A673 (cell line): ENCODE data around the gene MPDZ. TPM values are rescaled to one million over a fixed set of nuclear protein-coding genes. Genes with fewer than 3 reads are reported as not detected.

Experiments used
- BruUV-seq: library from RNA; stranded (reverse); fragments of 400-500 nt; replicated peaks from 2 replicates; lab custom pipeline; 2021; lab: Mats Ljungman, UMichigan
- CTCF ChIA-PET: fragments of 300-600 bp; sonication (Branson Sonifier 250); formaldehyde crosslinking; loops from one replicate; lab custom pipeline; 2022; ENCODE audit warnings: antibody characterized with exemption; lab: Charles Lee
- POLR2A ChIA-PET: fragments of 300-600 bp; sonication (Branson Sonifier 250); formaldehyde crosslinking; loops from one replicate; lab custom pipeline; 2022; ENCODE audit warnings: antibody characterized with exemption; ENCODE audit not compliant: low non-redundant PET; lab: Charles Lee
- DNase-seq: peaks from one replicate; pipeline ENCODE4 v3.0.0-alpha.2; 2015; ENCODE audit warnings: low spot score
- H3K27ac ChIP-seq: fragments of 200-600 bp; sonication (generic); 2 replicates; pipeline ENCODE4 v1.5.1; 2016; ENCODE audit warnings: mixed run types, low read depth, mild to moderate bottlenecking, mixed read lengths, antibody characterized with exemption, low read length; ENCODE audit not compliant: poor library complexity, severe bottlenecking
- H3K27me3 ChIP-seq: fragments of 200-600 bp; sonication (generic); replicated peaks from 2 replicates; pipeline ENCODE4 v1.6.1; 2017; ENCODE audit warnings: mixed run types, low read depth, mild to moderate bottlenecking, mixed read lengths, antibody characterized with exemption, low read length; ENCODE audit not compliant: insufficient read depth, poor library complexity
- H3K36me3 ChIP-seq: fragments of 200-600 bp; sonication (generic); 2 replicates; pipeline ENCODE4 v1.6.1; 2016; ENCODE audit warnings: mixed run types, mild to moderate bottlenecking, mixed read lengths, antibody characterized with exemption, low read length; ENCODE audit not compliant: insufficient read depth, poor library complexity, severe bottlenecking
- H3K4me1 ChIP-seq: fragments of 200-600 bp; sonication (generic); 2 replicates; pipeline ENCODE4 v1.6.1; 2017; ENCODE audit warnings: mixed run types, mild to moderate bottlenecking, mixed read lengths, antibody characterized with exemption, low read length; ENCODE audit not compliant: insufficient read depth, poor library complexity, severe bottlenecking
- H3K4me3 ChIP-seq: fragments of 200-600 bp; sonication (generic); 2 replicates; pipeline ENCODE4 v1.5.1; 2016; ENCODE audit warnings: low read depth, mixed run types, mild to moderate bottlenecking, mixed read lengths, low read length; ENCODE audit not compliant: poor library complexity, severe bottlenecking
- H3K9me3 ChIP-seq: fragments of 200-600 bp; sonication (generic); 2 replicates; pipeline ENCODE4 v1.6.1; 2016; ENCODE audit warnings: mixed run types, low read depth, mild to moderate bottlenecking, mixed read lengths, antibody characterized with exemption, low read length; ENCODE audit not compliant: poor library complexity, severe bottlenecking
- EZH2 ChIP-seq: fragments of 200-600 bp; sonication (generic); IDR thresholded peaks from 2 replicates; pipeline ENCODE4 v1.6.1; 2017; ENCODE audit warnings: borderline replicate concordance, low read depth, mild to moderate bottlenecking, mixed read lengths, antibody characterized with exemption, low read length; ENCODE audit not compliant: poor library complexity, severe bottlenecking
- intact Hi-C: fragments of 100-400 bp; cut with micrococcal nuclease; formaldehyde crosslinking; loops from one replicate; pipeline ENCODE4 v1.10.0; 2022; ENCODE audit not compliant: unreplicated experiment
- total RNA-seq: library from RNA; stranded (reverse); gene quantifications from 2 replicates; pipeline ENCODE4 v1.2.3, GENCODE V29; 2021
- TF ChIP-seq, protein P1 (sequence below): fragments of 300-800, 200-600 bp; sonication (generic); conservative IDR thresholded peaks from 2 replicates; pipeline ENCODE4 v1.5.1; 2017; ENCODE audit warnings: low read depth, mild to moderate bottlenecking, antibody characterized with exemption, low read length, moderate library complexity, mixed read lengths

The MPDZ gene
- total RNA-seq, 1 experiment from 2014 or later: 35.1 TPM

DNA sequence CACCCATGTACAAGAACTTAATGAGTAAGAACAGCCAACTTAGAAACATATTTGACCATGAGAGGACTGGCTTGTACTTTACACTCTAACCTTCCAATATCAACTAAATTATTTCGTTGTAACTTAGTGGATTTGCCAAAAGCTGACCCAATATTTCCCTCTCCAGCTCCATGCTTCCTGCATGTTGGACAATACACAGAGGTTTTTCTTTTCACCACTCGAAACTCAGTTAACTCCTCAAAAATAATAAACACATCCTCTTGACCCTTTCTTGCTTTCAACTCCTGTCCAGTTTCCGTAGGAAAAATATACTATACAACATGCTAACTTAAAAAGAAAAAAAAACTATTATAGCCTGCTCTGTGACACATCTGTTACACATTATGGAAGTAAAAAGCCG, 188.9 kb downstream of the MPDZ start:
- no TSS peak for BruUV-seq
- no peak overlapping the region for H3K4me3 ChIP-seq
- intact Hi-C loops: loop anchor here (5.0 kb wide), 1 partner anchor 597 kb away; no protein-coding TSS in a partner anchor
- ChIA-PET POLR2A (no interaction called here), CTCF (interaction anchor here (1.5 kb wide), 1 partner anchor 56 kb away, joined by 4 read pairs; no protein-coding TSS in a partner anchor)
- no peaks in the 10 kb centered on the region for H3K4me1 ChIP-seq
- H3K27me3 ChIP-seq: no peaks in the 10 kb centered on the region
- no peaks in the 10 kb centered on the region for H3K9me3 ChIP-seq
- no peak for TF ChIP-seq EZH2
- no peaks in the 10 kb centered on the region for H3K36me3 ChIP-seq
- H3K27ac ChIP-seq: no peak overlapping the region
- DNase-seq: no peak

DNA sequence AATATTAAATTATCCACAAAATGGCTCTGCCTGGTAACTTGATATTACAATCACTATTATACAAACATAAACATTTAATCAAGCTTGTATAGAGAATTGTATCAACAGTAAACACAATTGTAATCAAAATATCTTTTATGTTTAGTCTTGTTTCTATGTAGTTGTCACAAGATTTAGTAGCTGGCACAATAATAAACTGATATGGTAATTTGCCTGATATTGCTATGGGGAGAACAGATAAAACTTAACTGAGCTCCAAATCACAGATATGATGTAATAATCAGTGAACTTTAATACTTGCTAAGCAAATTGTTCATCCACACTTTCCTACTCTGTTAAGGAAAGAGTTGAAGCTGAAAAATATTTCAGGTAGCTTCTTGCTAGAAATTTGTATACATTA, 189.8 kb downstream of the MPDZ start:
- DNase-seq: no peak
- BruUV-seq: no TSS peak
- Histone ChIP-seq H3K27me3 (no peaks in the 10 kb centered on the region), H3K4me3 (no peak overlapping the region), H3K4me1 (no peaks in the 10 kb centered on the region), H3K9me3 (no peaks in the 10 kb centered on the region), H3K27ac (no peak overlapping the region), H3K36me3 (no peaks in the 10 kb centered on the region)
- TF ChIP-seq, protein P1, sequence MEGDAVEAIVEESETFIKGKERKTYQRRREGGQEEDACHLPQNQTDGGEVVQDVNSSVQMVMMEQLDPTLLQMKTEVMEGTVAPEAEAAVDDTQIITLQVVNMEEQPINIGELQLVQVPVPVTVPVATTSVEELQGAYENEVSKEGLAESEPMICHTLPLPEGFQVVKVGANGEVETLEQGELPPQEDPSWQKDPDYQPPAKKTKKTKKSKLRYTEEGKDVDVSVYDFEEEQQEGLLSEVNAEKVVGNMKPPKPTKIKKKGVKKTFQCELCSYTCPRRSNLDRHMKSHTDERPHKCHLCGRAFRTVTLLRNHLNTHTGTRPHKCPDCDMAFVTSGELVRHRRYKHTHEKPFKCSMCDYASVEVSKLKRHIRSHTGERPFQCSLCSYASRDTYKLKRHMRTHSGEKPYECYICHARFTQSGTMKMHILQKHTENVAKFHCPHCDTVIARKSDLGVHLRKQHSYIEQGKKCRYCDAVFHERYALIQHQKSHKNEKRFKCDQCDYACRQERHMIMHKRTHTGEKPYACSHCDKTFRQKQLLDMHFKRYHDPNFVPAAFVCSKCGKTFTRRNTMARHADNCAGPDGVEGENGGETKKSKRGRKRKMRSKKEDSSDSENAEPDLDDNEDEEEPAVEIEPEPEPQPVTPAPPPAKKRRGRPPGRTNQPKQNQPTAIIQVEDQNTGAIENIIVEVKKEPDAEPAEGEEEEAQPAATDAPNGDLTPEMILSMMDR: no peak
- no peak for TF ChIP-seq EZH2
- intact Hi-C loops: loop anchor here (2.0 to 10.0 kb wide), 6 partner anchors 205 to 1338 kb away; no protein-coding TSS in a partner anchor
- POLR2A ChIA-PET: interaction anchor here (0.6 kb wide), 1 partner anchor 1624 kb away, joined by 3 read pairs; no protein-coding TSS in a partner anchor
- CTCF ChIA-PET: interaction anchor here (0.6 to 1.7 kb wide), 5 partner anchors 55 to 370 kb away, joined by 3 to 4 read pairs (median 4); no protein-coding TSS in a partner anchor

DNA sequence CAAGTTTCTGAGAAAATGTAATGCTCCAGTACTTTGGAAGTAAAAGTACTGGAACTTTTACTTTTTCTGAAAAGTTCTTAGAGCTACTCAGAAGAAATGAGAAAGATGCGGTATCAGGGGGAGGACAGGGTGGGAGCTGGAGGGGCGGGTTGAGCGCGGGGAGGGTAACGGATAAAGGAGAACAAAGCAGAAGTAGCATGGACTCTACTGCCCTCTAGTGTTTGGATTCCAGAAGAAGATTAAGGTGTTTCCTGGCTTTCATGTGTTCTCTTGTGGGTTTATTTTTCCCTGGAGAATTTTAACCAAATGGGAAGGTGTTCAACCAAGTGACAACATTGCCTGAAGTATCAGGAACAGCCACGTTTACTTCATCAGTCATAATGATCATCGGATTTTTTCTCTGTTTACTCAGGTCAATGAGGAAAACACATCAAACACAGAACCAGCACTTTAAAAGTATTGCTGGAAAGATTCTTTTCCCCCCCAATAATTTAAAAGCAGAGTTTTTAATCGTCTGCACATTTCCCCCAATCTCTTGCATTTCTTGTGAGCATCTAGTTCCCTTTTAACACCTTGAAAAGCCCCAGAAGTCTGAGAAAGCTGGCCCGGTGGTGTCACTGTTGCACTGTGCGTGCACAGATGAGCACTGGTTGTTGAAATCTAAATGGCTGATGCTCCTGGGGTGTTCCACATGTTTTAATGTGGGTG, 190.6 kb downstream of the MPDZ start:
- POLR2A ChIA-PET: interaction anchor here (0.6 kb wide), 1 partner anchor 1625 kb away, joined by 3 read pairs; no protein-coding TSS in a partner anchor
- CTCF ChIA-PET: interaction anchor here (0.5 to 1.7 kb wide), 13 partner anchors 22 to 934 kb away, joined by 3 to 6 read pairs (median 3); no protein-coding TSS in a partner anchor
- Histone ChIP-seq H3K4me3 (no peak overlapping the region), H3K27ac (no peak overlapping the region), H3K4me1 (no peaks in the 10 kb centered on the region), H3K36me3 (no peaks in the 10 kb centered on the region), H3K27me3 (no peaks in the 10 kb centered on the region), H3K9me3 (no peaks in the 10 kb centered on the region)
- intact Hi-C loops: loop anchor here (2.0 to 10.0 kb wide), 5 partner anchors 204 to 1338 kb away; no protein-coding TSS in a partner anchor
- TF ChIP-seq, protein P1: peak; percentile 73
- TF ChIP-seq EZH2: no peak
- DNase-seq: peak; percentile 76
- BruUV-seq: no TSS peak
